SU-DHL-6 (cell line): ENCODE results near the gene PTPRK.

Experiments
- EZH2phosphoT487 ChIP-seq: fragments of 200-600 bp; sonication (generic), shearing (Covaris generic); conservative IDR thresholded peaks from 2 replicates; pipeline ENCODE4 v1.6.1; 2018; ENCODE audit warnings: mild to moderate bottlenecking, antibody characterized with exemption, low read length, moderate library complexity, mixed read lengths
- TF ChIP-seq, protein P1 (sequence below): fragments of 200-600 bp; sonication (generic); IDR thresholded peaks from one replicate; pipeline ENCODE4 v1.5.1; 2017; ENCODE audit warnings: antibody characterized with exemption, mild to moderate bottlenecking, low read length, moderate library complexity; ENCODE audit not compliant: insufficient read depth, poor library complexity, severe bottlenecking

DNA sequence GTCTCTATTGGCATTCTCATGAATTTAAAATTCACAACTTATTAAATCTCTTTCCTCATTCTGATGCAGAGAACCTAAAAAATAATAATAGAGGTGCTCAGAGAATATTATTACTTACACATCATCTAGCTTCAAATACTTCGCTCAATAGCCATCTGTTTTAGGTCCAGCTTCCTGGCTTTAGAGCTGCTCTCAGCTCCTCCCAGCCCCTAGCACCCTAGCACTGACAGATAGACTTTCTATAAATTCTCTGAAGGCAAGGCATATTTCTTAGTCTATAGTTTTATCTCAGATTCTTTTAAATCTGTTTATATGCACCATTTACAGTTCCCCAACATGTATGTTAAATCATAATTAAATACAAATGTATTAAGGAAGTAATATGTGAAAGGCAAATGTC is 281.3 kb downstream of the PTPRK start:
- TF ChIP-seq, protein P1, sequence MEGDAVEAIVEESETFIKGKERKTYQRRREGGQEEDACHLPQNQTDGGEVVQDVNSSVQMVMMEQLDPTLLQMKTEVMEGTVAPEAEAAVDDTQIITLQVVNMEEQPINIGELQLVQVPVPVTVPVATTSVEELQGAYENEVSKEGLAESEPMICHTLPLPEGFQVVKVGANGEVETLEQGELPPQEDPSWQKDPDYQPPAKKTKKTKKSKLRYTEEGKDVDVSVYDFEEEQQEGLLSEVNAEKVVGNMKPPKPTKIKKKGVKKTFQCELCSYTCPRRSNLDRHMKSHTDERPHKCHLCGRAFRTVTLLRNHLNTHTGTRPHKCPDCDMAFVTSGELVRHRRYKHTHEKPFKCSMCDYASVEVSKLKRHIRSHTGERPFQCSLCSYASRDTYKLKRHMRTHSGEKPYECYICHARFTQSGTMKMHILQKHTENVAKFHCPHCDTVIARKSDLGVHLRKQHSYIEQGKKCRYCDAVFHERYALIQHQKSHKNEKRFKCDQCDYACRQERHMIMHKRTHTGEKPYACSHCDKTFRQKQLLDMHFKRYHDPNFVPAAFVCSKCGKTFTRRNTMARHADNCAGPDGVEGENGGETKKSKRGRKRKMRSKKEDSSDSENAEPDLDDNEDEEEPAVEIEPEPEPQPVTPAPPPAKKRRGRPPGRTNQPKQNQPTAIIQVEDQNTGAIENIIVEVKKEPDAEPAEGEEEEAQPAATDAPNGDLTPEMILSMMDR = no peak
- no peak for TF ChIP-seq EZH2phosphoT487
